Measurements from ENCODE around the gene LY6G6D.

DNA sequence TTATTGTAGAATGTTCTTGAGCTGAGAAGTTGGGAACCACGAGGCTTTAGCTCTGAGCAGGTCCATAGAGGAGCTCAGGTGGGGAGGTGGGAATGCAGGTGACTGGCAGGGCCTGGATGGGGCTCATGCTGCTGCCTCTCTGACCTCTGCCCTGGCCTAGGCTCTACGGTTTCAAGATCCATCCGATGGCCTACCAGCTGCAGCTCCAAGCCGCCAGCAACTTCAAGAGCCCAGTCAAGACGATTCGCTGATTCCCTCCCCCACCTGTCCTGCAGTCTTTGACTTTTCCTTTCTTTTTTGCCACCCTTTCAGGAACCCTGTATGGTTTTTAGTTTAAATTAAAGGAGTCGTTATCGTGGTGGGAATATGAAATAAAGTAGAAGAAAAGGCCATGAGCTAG lies 45.5 kb upstream of the LY6G6D start, which contains the start of gene LY6G5B:
- TF ChIP-seq CTCF (IDR thresholded peaks at IDR 0.05) (no peak), ATF1 (CRISPR knock-in tag; IDR thresholded peaks at IDR 0.05) (no peak)
- TF ChIP-seq, protein P1, sequence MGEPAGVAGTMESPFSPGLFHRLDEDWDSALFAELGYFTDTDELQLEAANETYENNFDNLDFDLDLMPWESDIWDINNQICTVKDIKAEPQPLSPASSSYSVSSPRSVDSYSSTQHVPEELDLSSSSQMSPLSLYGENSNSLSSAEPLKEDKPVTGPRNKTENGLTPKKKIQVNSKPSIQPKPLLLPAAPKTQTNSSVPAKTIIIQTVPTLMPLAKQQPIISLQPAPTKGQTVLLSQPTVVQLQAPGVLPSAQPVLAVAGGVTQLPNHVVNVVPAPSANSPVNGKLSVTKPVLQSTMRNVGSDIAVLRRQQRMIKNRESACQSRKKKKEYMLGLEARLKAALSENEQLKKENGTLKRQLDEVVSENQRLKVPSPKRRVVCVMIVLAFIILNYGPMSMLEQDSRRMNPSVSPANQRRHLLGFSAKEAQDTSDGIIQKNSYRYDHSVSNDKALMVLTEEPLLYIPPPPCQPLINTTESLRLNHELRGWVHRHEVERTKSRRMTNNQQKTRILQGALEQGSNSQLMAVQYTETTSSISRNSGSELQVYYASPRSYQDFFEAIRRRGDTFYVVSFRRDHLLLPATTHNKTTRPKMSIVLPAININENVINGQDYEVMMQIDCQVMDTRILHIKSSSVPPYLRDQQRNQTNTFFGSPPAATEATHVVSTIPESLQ (CRISPR knock-in tag; IDR thresholded peaks at IDR 0.05), result no peak

Measured in WTC11 (cell line).